ENCODE measurements around the gene AP1G2. TPM values are rescaled to one million over a fixed set of nuclear protein-coding genes. Genes with fewer than 3 reads are reported as not detected.

The AP1G2 gene
- total and polyA plus RNA-seq, 2 of the 4 experiments (the other 2 are of a cell fraction) = 2.9 to 19.2 TPM

DNA sequence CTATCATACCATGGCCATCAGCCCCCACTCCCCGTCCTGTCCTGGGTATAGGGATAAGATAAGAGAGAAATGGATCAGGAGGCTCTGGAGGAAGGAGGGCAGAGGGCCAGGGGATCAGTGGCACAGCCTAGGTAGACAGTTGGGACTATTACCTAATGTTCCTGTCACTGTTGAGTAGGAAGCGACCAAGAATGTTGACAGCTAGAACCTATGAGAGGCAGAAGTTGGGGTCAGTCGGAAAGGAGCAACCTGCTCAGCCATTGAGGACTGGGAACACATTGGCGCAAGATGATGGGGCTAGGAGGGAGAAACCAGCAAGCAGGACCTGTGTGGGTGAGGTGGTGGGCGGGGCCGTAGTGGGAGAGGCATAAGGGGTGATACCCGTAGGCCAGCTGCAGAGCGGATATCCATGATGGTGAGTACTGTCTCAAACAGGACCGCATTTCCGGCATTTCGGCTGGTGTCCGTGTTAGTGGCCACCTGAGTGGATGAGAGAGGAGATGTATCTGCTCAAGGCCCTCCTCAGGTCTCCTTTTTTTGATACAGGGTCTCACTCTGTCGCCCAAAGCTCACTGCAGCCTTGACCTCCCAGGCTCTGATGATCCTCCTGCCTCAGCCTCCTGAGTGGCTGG lies 3.3 kb downstream of the AP1G2 start:
- Histone ChIP-seq H3K56ac (ENCODE audit: extremely low read depth, insufficient read depth, low read length) (no peak overlapping the region), H3K36me3 (ENCODE audit: control insufficient read depth, insufficient read depth, low read length) (peaks cover 7% of the 10 kb centered on the region), H2BK15ac (ENCODE audit: low read depth, low read length) (no peak overlapping the region), H4K20me1 (ENCODE audit: insufficient read depth, low read length) (no peaks in the 10 kb centered on the region), H3K27me3 (ENCODE audit: control insufficient read depth, insufficient read depth, low read length) (peaks cover 4% of the 10 kb centered on the region; the same call in 1 of the 2 replicates), H2BK120ac (ENCODE audit: low read depth, low read length) (no peak overlapping the region), H3K9ac (ENCODE audit: low read depth, low read length) (no peak overlapping the region), H2AFZ (replicated peaks; ENCODE audit: low read length, poor library complexity) (peak overlapping the region; percentile 11), H3K9me3 (ENCODE audit: control insufficient read depth, insufficient read depth, low read length) (no peaks in the 10 kb centered on the region), H2AK9ac (replicated peaks; ENCODE audit: low read depth, low read length, poor library complexity) (no peak overlapping the region), H3K14ac (replicated peaks; ENCODE audit: low read depth, low read length) (no peak overlapping the region), H3K4me1 (ENCODE audit: control insufficient read depth, insufficient read depth, low read length) (peaks cover 2% of the 10 kb centered on the region; the same call in 1 of the 2 replicates), H3K23ac (ENCODE audit: low read depth, low read length) (no peak overlapping the region), H3K4ac (ENCODE audit: low read depth, low read length) (no peak overlapping the region), H3K27ac (ENCODE audit: insufficient read depth, low read length) (no peak overlapping the region), H3K4me3 (ENCODE audit: insufficient read depth, low read depth, low read length) (no peak overlapping the region), H2BK5ac (ENCODE audit: low read depth, low read length, poor library complexity, severe bottlenecking) (no peak overlapping the region), H3K79me1 (ENCODE audit: low read depth in 1 of 2, low read length in 2 of 2) (no peaks in the 10 kb centered on the region; a peak in 1 of 4 replicates), H4K5ac (ENCODE audit: low read depth, low read length) (no peak overlapping the region), H4K8ac (ENCODE audit: low read depth in 2 of 2, low read length in 2 of 2) (no peak overlapping the region), H2BK20ac (ENCODE audit: low read depth, low read length) (no peak overlapping the region), H3K9me1 (ENCODE audit: insufficient read depth, low read length) (peaks cover 10% of the 10 kb centered on the region; the same call in 1 of the 2 replicates), H2AK5ac (ENCODE audit: low read depth, low read length) (no peak overlapping the region), H4K91ac (ENCODE audit: insufficient read depth, low read depth, low read length) (no peak overlapping the region), H3K18ac (ENCODE audit: low read depth, low read length) (no peak overlapping the region), H3K4me2 (ENCODE audit: low read depth, low read length) (no peak overlapping the region)
- dilution Hi-C loops (cut with HindIII; ENCODE audit: low sequenced_read_pairs, unreplicated experiment) (no loop called here), in situ Hi-C loops (cut with MboI; ENCODE audit: low sequenced_read_pairs) (no loop called here), intact Hi-C loops (cut with micrococcal nuclease) (no loop called here)
- ChIA-PET CTCF (no interaction called here), POLR2A (ENCODE audit: unreplicated experiment) (no interaction called here)
- DNase-seq = no peak
- TF ChIP-seq RAD21 (IDR thresholded peaks at IDR 0.05; ENCODE audit: low read length) (no peak), NFE2L2 (IDR thresholded peaks at IDR 0.05; ENCODE audit: low read depth, low read length) (no peak), MAZ (IDR thresholded peaks at IDR 0.05; ENCODE audit: borderline replicate concordance, low read depth, low read length) (no peak), RFX5 (IDR thresholded peaks at IDR 0.05; ENCODE audit: low read depth, low read length) (no peak), CHD1 (IDR thresholded peaks at IDR 0.05; ENCODE audit: low read depth, low read length) (no peak), BHLHE40 (IDR thresholded peaks at IDR 0.05; ENCODE audit: low read depth, low read length) (no peak), SMC3 (IDR thresholded peaks at IDR 0.05; ENCODE audit: low read depth, low read length) (no peak)
- TF ChIP-seq, protein P1, sequence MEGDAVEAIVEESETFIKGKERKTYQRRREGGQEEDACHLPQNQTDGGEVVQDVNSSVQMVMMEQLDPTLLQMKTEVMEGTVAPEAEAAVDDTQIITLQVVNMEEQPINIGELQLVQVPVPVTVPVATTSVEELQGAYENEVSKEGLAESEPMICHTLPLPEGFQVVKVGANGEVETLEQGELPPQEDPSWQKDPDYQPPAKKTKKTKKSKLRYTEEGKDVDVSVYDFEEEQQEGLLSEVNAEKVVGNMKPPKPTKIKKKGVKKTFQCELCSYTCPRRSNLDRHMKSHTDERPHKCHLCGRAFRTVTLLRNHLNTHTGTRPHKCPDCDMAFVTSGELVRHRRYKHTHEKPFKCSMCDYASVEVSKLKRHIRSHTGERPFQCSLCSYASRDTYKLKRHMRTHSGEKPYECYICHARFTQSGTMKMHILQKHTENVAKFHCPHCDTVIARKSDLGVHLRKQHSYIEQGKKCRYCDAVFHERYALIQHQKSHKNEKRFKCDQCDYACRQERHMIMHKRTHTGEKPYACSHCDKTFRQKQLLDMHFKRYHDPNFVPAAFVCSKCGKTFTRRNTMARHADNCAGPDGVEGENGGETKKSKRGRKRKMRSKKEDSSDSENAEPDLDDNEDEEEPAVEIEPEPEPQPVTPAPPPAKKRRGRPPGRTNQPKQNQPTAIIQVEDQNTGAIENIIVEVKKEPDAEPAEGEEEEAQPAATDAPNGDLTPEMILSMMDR (conservative IDR thresholded peaks at IDR 0.05; ENCODE audit: low read depth, low read length) = no peak
- TF ChIP-seq, protein P2, sequence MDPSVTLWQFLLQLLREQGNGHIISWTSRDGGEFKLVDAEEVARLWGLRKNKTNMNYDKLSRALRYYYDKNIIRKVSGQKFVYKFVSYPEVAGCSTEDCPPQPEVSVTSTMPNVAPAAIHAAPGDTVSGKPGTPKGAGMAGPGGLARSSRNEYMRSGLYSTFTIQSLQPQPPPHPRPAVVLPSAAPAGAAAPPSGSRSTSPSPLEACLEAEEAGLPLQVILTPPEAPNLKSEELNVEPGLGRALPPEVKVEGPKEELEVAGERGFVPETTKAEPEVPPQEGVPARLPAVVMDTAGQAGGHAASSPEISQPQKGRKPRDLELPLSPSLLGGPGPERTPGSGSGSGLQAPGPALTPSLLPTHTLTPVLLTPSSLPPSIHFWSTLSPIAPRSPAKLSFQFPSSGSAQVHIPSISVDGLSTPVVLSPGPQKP (IDR thresholded peaks at IDR 0.05; ENCODE audit: borderline replicate concordance, low read depth, low read length) = no peak
- no peak for ATAC-seq (ENCODE audit: low read depth)
- no TSS peak for BruUV-seq (replicated peaks)
- WGBS, 2 experiments (ENCODE audit: extremely low coverage in 2 of 2, insufficient read length in 1 of 2) = 92% methylated on average over 8 of the region's 13 CpGs; no CpG with 5 or more reads in 1 of the 2 experiments

Data from IMR-90 (cell line).